Panc1 (cell line): ENCODE measurements around the gene C11orf68.

Source experiments
- POLR2AphosphoS5 ChIP-seq: IDR thresholded peaks from 2 replicates; pipeline ENCODE4 v1.6.1; 2012; ENCODE audit warnings: mild to moderate bottlenecking, low read depth, low read length, moderate library complexity
- SIN3A ChIP-seq: IDR thresholded peaks from 2 replicates; pipeline ENCODE4 v1.6.1; 2012; ENCODE audit warnings: low read depth, mild to moderate bottlenecking, low read length, moderate library complexity, borderline replicate concordance; ENCODE audit not compliant: insufficient read depth
- TCF7L2 ChIP-seq: IDR thresholded peaks from 2 replicates; pipeline ENCODE4 v1.6.1; 2011; ENCODE audit warnings: mild to moderate bottlenecking, low read depth, low read length, inconsistent platforms
- TF ChIP-seq, protein P1 (sequence below): fragments of 450-650 bp; IDR thresholded peaks from 2 replicates; pipeline ENCODE4 v1.5.1; 2017; ENCODE audit warnings: mild to moderate bottlenecking

DNA sequence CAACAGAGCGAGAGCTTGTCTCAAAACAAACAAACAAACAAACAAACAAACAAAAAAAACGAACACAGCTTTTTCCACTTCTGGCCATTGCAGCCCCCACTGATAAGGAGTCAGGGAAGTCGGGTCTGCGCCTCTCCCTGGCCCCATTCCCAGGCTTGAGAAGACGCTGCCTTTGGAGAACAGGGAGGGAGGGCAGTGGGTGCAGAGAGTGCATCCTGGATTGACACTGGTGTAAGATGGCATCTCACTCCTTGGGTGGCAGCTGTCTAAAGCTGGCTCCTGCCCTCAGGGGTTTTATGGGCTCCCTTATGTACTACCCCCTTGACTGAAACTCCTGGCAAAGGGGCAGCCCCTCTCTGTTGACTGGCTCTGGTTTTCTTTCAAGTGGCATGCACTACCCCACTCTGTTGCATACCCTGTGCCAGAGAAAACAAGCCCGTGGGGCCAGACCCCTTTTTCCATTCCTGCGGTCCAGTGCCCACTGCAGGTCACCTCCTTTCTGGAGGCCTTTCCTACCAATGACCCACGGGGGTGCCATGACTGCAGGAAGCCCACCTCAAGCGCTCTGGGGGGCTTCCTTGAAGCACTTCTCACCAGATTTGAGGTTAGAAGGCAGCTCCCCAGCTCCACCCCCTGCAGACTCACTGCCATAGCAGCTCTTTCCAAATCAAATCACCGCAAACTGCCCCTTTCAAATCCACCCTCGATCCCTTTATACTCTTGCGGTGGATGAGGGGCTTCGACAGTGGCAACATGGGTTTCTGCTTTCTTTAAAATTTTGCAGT is 13.1 kb upstream of the C11orf68 start:
- TF ChIP-seq, protein P1, sequence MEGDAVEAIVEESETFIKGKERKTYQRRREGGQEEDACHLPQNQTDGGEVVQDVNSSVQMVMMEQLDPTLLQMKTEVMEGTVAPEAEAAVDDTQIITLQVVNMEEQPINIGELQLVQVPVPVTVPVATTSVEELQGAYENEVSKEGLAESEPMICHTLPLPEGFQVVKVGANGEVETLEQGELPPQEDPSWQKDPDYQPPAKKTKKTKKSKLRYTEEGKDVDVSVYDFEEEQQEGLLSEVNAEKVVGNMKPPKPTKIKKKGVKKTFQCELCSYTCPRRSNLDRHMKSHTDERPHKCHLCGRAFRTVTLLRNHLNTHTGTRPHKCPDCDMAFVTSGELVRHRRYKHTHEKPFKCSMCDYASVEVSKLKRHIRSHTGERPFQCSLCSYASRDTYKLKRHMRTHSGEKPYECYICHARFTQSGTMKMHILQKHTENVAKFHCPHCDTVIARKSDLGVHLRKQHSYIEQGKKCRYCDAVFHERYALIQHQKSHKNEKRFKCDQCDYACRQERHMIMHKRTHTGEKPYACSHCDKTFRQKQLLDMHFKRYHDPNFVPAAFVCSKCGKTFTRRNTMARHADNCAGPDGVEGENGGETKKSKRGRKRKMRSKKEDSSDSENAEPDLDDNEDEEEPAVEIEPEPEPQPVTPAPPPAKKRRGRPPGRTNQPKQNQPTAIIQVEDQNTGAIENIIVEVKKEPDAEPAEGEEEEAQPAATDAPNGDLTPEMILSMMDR = no peak
- no peak for TF ChIP-seq TCF7L2
- TF ChIP-seq SIN3A = no peak
- no peak for TF ChIP-seq POLR2AphosphoS5
